HG02798 (cell line): ENCODE data around the gene ECI1.
"Not testable (repeated sequence)": the region's sequence is repeated elsewhere in the genome, so short reads cannot be mapped to it uniquely, and the experiment has no call there.

ENCODE experiments used
- ATAC-seq: cut with Tn5 transposase; IDR thresholded peaks from one replicate; pipeline ENCODE4 v1.9.1; 2021; ENCODE audit warnings: mild to moderate bottlenecking; ENCODE audit not compliant: unreplicated experiment, poor library complexity

Gene ECI1

GRCh38 chr16:2258530-2258929 lies 7.1 kb upstream of the ECI1 start:
- not testable (repeated sequence) for ATAC-seq

GRCh38 chr16:2257726-2258125 lies 6.3 kb upstream of the ECI1 start:
- no peak for ATAC-seq

- no peak for ATAC-seq
These were observed 5.2 kb upstream of the ECI1 start for GRCh38 chr16:2256531-2257140.

- ATAC-seq, result no peak
These were observed 1.9 kb upstream of the ECI1 start for GRCh38 chr16:2253293-2253692.

GRCh38 chr16:2252806-2253148 lies 1.4 kb upstream of the ECI1 start:
- ATAC-seq, result no peak

GRCh38 chr16:2250652-2251295 lies 613 bp downstream of the ECI1 start:
- no peak for ATAC-seq

- ATAC-seq, result no peak
These were observed 5.0 kb downstream of the ECI1 start for GRCh38 chr16:2246301-2246885.

- no peak for ATAC-seq
These were observed 6.2 kb downstream of the ECI1 start for GRCh38 chr16:2244926-2245795.

- no peak for ATAC-seq
These were observed 7.1 kb downstream of the ECI1 start for GRCh38 chr16:2244301-2244700.

GRCh38 chr16:2243781-2244180 lies 7.6 kb downstream of the ECI1 start:
- ATAC-seq, result no peak

GRCh38 chr16:2243031-2243528 lies 8.3 kb downstream of the ECI1 start:
- ATAC-seq, result no peak

- no peak for ATAC-seq
These were observed 8.8 kb downstream of the ECI1 start for GRCh38 chr16:2242598-2242997.

GRCh38 chr16:2240331-2240730 lies 11.1 kb downstream of the ECI1 start:
- not testable (repeated sequence) for ATAC-seq

GRCh38 chr16:2238838-2239675 lies 12.3 kb downstream of the ECI1 start:
- ATAC-seq, result no peak

- no peak for ATAC-seq
These were observed 13.1 kb downstream of the ECI1 start for GRCh38 chr16:2238150-2238837.

GRCh38 chr16:2237493-2238149 lies 13.8 kb downstream of the ECI1 start:
- no peak for ATAC-seq

GRCh38 chr16:2237102-2237482 lies 14.3 kb downstream of the ECI1 start:
- ATAC-seq, result no peak

- ATAC-seq, result no peak
These were observed 14.9 kb downstream of the ECI1 start, which contains the start of gene DNASE1L2 for GRCh38 chr16:2236337-2237101. TSS of gene DNASE1L2 (plus strand) at chr16:2236444. CDS start at chr16:2236817, 373 bp downstream.
